HepG2 (cell line): ENCODE measurements around the gene TTC24. TPM values are rescaled to one million over a fixed set of nuclear protein-coding genes. Genes with fewer than 3 reads are reported as not detected.
A peak's percentile ranks its signal among the peaks of the same experiment; 100 is the strongest.

Experiments used
- ATAC-seq: fragments of 200-7000 bp; cut with Tn5 transposase; 3 replicates; pipeline ENCODE4 v1.9.1; 2020; ENCODE audit warnings: mild to moderate bottlenecking, moderate library complexity
- BruUV-seq: library from RNA; stranded (reverse); fragments of 400-500 nt; replicated peaks from 2 replicates; lab custom pipeline; 2021; lab: Mats Ljungman, UMichigan
- CTCF ChIA-PET: fragments of 300-600 bp; formaldehyde crosslinking; extraction: SDS; loops from one replicate; lab custom pipeline; 2021; ENCODE audit warnings: low total read pairs, inconsistent platforms, low intra/inter-chr PET ratio; lab: Yijun Ruan, JAX
- POLR2A ChIA-PET: fragments of 350-600 bp; sonication (Branson Sonifier 250); formaldehyde crosslinking; loops from one replicate; lab custom pipeline; 2020; ENCODE audit warnings: antibody characterized with exemption, inconsistent platforms; lab: Yijun Ruan, JAX
- DNase-seq: peaks from one replicate; pipeline ENCODE4 v3.0.0-alpha.2; 2015; ENCODE audit warnings: low spot score
- FAIRE-seq: peaks from 3 replicates; lab custom pipeline; 2011; peaks lifted over from hg19 to GRCh38; lab: Jason Lieb, UNC
- H2AFZ ChIP-seq: one replicate; pipeline ENCODE4 v1.6.1; 2011; ENCODE audit warnings: low read length, inconsistent platforms
- H3K27ac ChIP-seq: fragments of 300-600 bp; 3 replicates; pipeline ENCODE4 v1.8.0; 2011; ENCODE audit warnings: mixed run types, mild to moderate bottlenecking, mixed read lengths, low read length, inconsistent platforms; ENCODE audit not compliant: insufficient read depth; ENCODE audit errors: extremely low read length
- H3K27me3 ChIP-seq, 2 experiments: fragments of 200-600 bp in 1 of 2; 2 replicates in 1 of 2; 3 replicates in 1 of 2; pipeline versions ENCODE4 v1.6.0 to v1.8.0; 2011; ENCODE audit warnings: low read length in 2 of 2, mild to moderate bottlenecking in 2 of 2, moderate library complexity in 2 of 2, inconsistent platforms in 1 of 2; ENCODE audit not compliant: insufficient read depth in 2 of 2, control insufficient read depth in 1 of 2
- H3K36me3 ChIP-seq, 2 experiments: fragments of 200-600 bp in 1 of 2; replicated peaks in 1 of 2; 2 replicates in 1 of 2; 3 replicates in 1 of 2; pipeline versions ENCODE4 v1.5.1 to v1.8.0; 2011; ENCODE audit warnings: low read length in 2 of 2, inconsistent platforms in 1 of 2; ENCODE audit not compliant: insufficient read depth in 2 of 2, control insufficient read depth in 1 of 2
- H3K4me1 ChIP-seq: 2 replicates; pipeline ENCODE4 v1.5.1; 2012; ENCODE audit warnings: low read length, inconsistent platforms; ENCODE audit not compliant: insufficient read depth
- H3K4me2 ChIP-seq: 2 replicates; pipeline ENCODE4 v1.6.0; 2011; ENCODE audit warnings: low read depth, low read length, inconsistent platforms
- H3K4me3 ChIP-seq, 3 experiments: fragments of 200-600 bp in 1 of 3; sonication (generic), shearing (Covaris generic) in 1 of 3; replicated peaks in 1 of 3; 2 replicates each; pipeline ENCODE4 v1.5.1; 2011 to 2016; ENCODE audit warnings: low read length in 3 of 3, inconsistent platforms in 2 of 3, low read depth in 2 of 3, mild to moderate bottlenecking in 2 of 3, control low read depth in 1 of 3, mixed read lengths in 1 of 3; ENCODE audit not compliant: insufficient read depth in 1 of 3
- H3K79me2 ChIP-seq: one replicate; pipeline ENCODE4 v1.6.1; 2011; ENCODE audit warnings: low read length, inconsistent platforms; ENCODE audit not compliant: insufficient read depth
- H3K9ac ChIP-seq: 2 replicates; pipeline ENCODE4 v1.6.0; 2011; ENCODE audit warnings: mild to moderate bottlenecking, low read depth, low read length, inconsistent platforms; ENCODE audit not compliant: insufficient read depth
- H3K9me3 ChIP-seq: 2 replicates; pipeline ENCODE4 v1.5.1; 2012; ENCODE audit warnings: mild to moderate bottlenecking, low read length
- H4K20me1 ChIP-seq: 2 replicates; pipeline ENCODE4 v1.6.0; 2011; ENCODE audit warnings: inconsistent platforms, mild to moderate bottlenecking, low read length, moderate library complexity; ENCODE audit not compliant: insufficient read depth
- CBX5 ChIP-seq: sonication (generic); formaldehyde crosslinking; IDR thresholded peaks from 2 replicates; pipeline ENCODE4 v1.4.0; 2020; ENCODE audit warnings: missing genetic modification reagents, borderline replicate concordance
- HNRNPL ChIP-seq: fragments of 200-400 bp; formaldehyde crosslinking; IDR thresholded peaks from 2 replicates; pipeline ENCODE4 v1.6.1; 2017; ENCODE audit warnings: mild to moderate bottlenecking, low read depth, low read length
- NR2F2 ChIP-seq: IDR thresholded peaks from 2 replicates; pipeline ENCODE4 v1.6.1; 2012; ENCODE audit warnings: low read depth, inconsistent platforms, borderline replicate concordance
- POLR2AphosphoS5 ChIP-seq: IDR thresholded peaks from 2 replicates; pipeline ENCODE4 v1.6.1; 2012; ENCODE audit warnings: low read depth, low read length
- PRDM4 ChIP-seq: sonication (generic); formaldehyde crosslinking; IDR thresholded peaks from 2 replicates; pipeline ENCODE4 v1.9.0; 2021; ENCODE audit warnings: missing genetic modification reagents, borderline replicate concordance
- PREB ChIP-seq: sonication (generic); formaldehyde crosslinking; IDR thresholded peaks from 2 replicates; pipeline ENCODE4 v1.4.0; 2020; ENCODE audit warnings: missing genetic modification reagents
- REL ChIP-seq: sonication (generic); formaldehyde crosslinking; conservative IDR thresholded peaks from 2 replicates; pipeline ENCODE4 v1.8.0; 2022; ENCODE audit warnings: mild to moderate bottlenecking, missing genetic modification reagents, moderate library complexity
- ZBTB8A ChIP-seq: sonication (generic); formaldehyde crosslinking; IDR thresholded peaks from 2 replicates; pipeline ENCODE4 v1.4.0; 2020; ENCODE audit warnings: mild to moderate bottlenecking, low read depth, missing genetic modification reagents, borderline replicate concordance
- ZFP37 ChIP-seq: sonication (generic); formaldehyde crosslinking; IDR thresholded peaks from 2 replicates; pipeline ENCODE4 v1.4.0; 2020; ENCODE audit warnings: missing genetic modification reagents, borderline replicate concordance
- ZNF101 ChIP-seq: sonication (generic); formaldehyde crosslinking; IDR thresholded peaks from 2 replicates; pipeline ENCODE4 v1.4.0; 2020; ENCODE audit warnings: mild to moderate bottlenecking, low read depth, missing genetic modification reagents, borderline replicate concordance
- ZNF263 ChIP-seq: sonication (generic); formaldehyde crosslinking; IDR thresholded peaks from 2 replicates; pipeline ENCODE4 v1.4.0; 2020; ENCODE audit warnings: missing genetic modification reagents
- ZNF34 ChIP-seq: sonication (generic); formaldehyde crosslinking; IDR thresholded peaks from 2 replicates; pipeline ENCODE4 v1.4.0; 2020; ENCODE audit warnings: mild to moderate bottlenecking, missing genetic modification reagents, borderline replicate concordance
- ZNF704 ChIP-seq: sonication (generic); formaldehyde crosslinking; IDR thresholded peaks from 2 replicates; pipeline ENCODE4 v1.8.1; 2023; ENCODE audit warnings: mild to moderate bottlenecking, inconsistent platforms, moderate library complexity, missing genetic modification reagents, borderline replicate concordance
- WGBS: methylation state at CpG from one replicate; pipeline ENCODE4 v1.1.6; 2017; ENCODE audit warnings: low lambda C conversion rate; 5-methylcytosine and 5-hydroxymethylcytosine counted together
- in situ Hi-C: cut with HindIII; loops from 2 replicates; pipeline ENCODE4 v1.10.0; 2017; ENCODE audit warnings: low pct_unique_long_range_greater_than_20kb; ENCODE audit not compliant: extremely low pct_ligation_motif_present
- intact Hi-C: fragments of 100-400 bp; cut with micrococcal nuclease; formaldehyde crosslinking; loops from one replicate; pipeline ENCODE4 v1.10.0; 2022; ENCODE audit not compliant: unreplicated experiment
- polyA plus RNA-seq, 8 experiments: library from polyadenylated mRNA; depleted of rRNA in 3 of 8; stranded (reverse) in 7 of 8; unstranded in 1 of 8; fragments of >200 nt; fragmentation: Illumina TruSeq in 4 of 8; extraction: Trizol in 4 of 8; gene quantifications; 2 replicates each; pipeline versions ENCODE4 v1.2.1 to v1.2.3, GENCODE V29; 2011 to 2016; ENCODE audit warnings: low read depth in 4 of 8, missing spikeins in 1 of 8, mixed read lengths in 1 of 8; ENCODE audit not compliant: insufficient read depth in 1 of 8
- total RNA-seq, 5 experiments: library from RNA; depleted of rRNA; stranded (reverse); fragments of >200 nt; fragmentation: Illumina TruSeq; extraction: Trizol; gene quantifications; 2 replicates each; pipeline ENCODE4 v1.2.3, GENCODE V29; 2016; ENCODE audit warnings: low read depth in 1 of 5

Gene TTC24
- total and polyA plus RNA-seq, 2 of the 13 experiments (the other 11 are each of a cell fraction or from before 2014, with no cell fraction given) = 0.13 to 0.18 TPM

GRCh38 chr1:156600733-156601121 lies 21.2 kb downstream of the TTC24 start (continued):
- TF ChIP-seq HNRNPL (no peak), ZBTB8A (CRISPR knock-in tag) (peak; percentile 45; the same call in 1 of the 2 replicates), POLR2AphosphoS5 (no peak), ZNF704 (CRISPR knock-in tag) (0 out of 2 replicates have a peak, but pooled peaks have one; percentile 10), ZNF34 (CRISPR knock-in tag) (no peak), REL (CRISPR knock-in tag) (0 out of 2 replicates have a peak, but pooled peaks have one; percentile 48), ZNF101 (CRISPR knock-in tag) (0 out of 2 replicates have a peak, but pooled peaks have one; percentile 10)

GRCh38 chr1:156601122-156601830 lies 21.8 kb downstream of the TTC24 start, which contains the start of gene GPATCH4:
Gene GPATCH4 (minus strand): TSS chr1:156601479.
- no TSS peak for BruUV-seq
- no peaks in the 10 kb centered on the region for H3K9me3 ChIP-seq
- in situ Hi-C loops (no loop called here), intact Hi-C loops (no loop called here)
- peak within 1 kb of the TSS; percentile 99 for H2AFZ ChIP-seq
- peaks cover 19% of the 10 kb centered on the region for H3K79me2 ChIP-seq
- H3K4me1 ChIP-seq = peaks cover 27% of the 10 kb centered on the region
- H4K20me1 ChIP-seq = no peaks in the 10 kb centered on the region
- WGBS = 0% methylated on average over 27 of the region's 35 CpGs
- H3K4me3 ChIP-seq = peak within 1 kb of the TSS; percentile 84 to 94 (median 85)
- H3K27ac ChIP-seq = peak within 1 kb of the TSS; percentile 80
- ChIA-PET POLR2A (interaction anchor here (0.8 to 2.2 kb wide), 3 partner anchors 10 to 144 kb away, joined by 3 to 36 read pairs (median 6); partner anchors contain the start of gene NAXE), CTCF (no interaction called here)
- DNase-seq (peak; percentile 73), FAIRE-seq (peak; percentile 76), ATAC-seq (peak; percentile 86)
- H3K27me3 ChIP-seq = no peaks in the 10 kb centered on the region
- H3K4me2 ChIP-seq = peak within 1 kb of the TSS; percentile 92
- peak within 1 kb of the TSS; percentile 86 for H3K9ac ChIP-seq
- peaks cover 7 to 23% of the 10 kb centered on the region in 2 experiments; a peak in 4 of 5 replicates for H3K36me3 ChIP-seq
- no peak for TF ChIP-seq NR2F2
- TF ChIP-seq ZNF263 (CRISPR knock-in tag) = peak; percentile 46; the same call in 1 of the 2 replicates
- peak; percentile 48; the same call in 1 of the 2 replicates for TF ChIP-seq CBX5 (CRISPR knock-in tag)
- TF ChIP-seq PREB (CRISPR knock-in tag) = no peak
- 0 out of 2 replicates have a peak, but pooled peaks have one; percentile 36 for TF ChIP-seq ZFP37 (CRISPR knock-in tag)
- 0 out of 2 replicates have a peak, but pooled peaks have one; percentile 29 for TF ChIP-seq PRDM4
